HCT116 (cell line): ENCODE results near the gene PSMC3. TPM values are rescaled to one million over a fixed set of nuclear protein-coding genes. Genes with fewer than 3 reads are reported as not detected.

Experiments
- ATAC-seq: fragments of 200-7000 bp; cut with Tn5 transposase; 2 replicates; pipeline ENCODE4 v1.9.1; 2020; ENCODE audit warnings: mild to moderate bottlenecking, moderate library complexity
- BruUV-seq: library from RNA; stranded (reverse); fragments of 400-500 nt; replicated peaks from 2 replicates; lab custom pipeline; 2021; lab: Mats Ljungman, UMichigan
- CTCF ChIA-PET: fragments of 300-600 bp; sonication (Branson Sonifier 250); formaldehyde crosslinking; loops from one replicate; lab custom pipeline; 2021; ENCODE audit warnings: antibody characterized with exemption; lab: Charles Lee
- POLR2A ChIA-PET: fragments of 300-600, 350-600 bp; sonication (Branson Sonifier 250); formaldehyde crosslinking; loops from one replicate; lab custom pipeline; 2021; ENCODE audit warnings: antibody characterized with exemption; lab: Charles Lee
- RAD21 ChIA-PET, 2 experiments: fragments of 300-600 bp; sonication (Branson Sonifier 250); formaldehyde crosslinking; loops; one replicate each; lab custom pipeline; 2023; ENCODE audit warnings: low total read pairs in 2 of 2; ENCODE audit not compliant: uncharacterized antibody in 2 of 2, unreplicated experiment in 2 of 2, low non-redundant PET in 1 of 2; lab: Charles Lee
- DNase-seq: peaks from one replicate; pipeline ENCODE4 v3.0.0-alpha.2; 2010; ENCODE audit warnings: low read depth, low spot score
- H2AFZ ChIP-seq: fragments of 200-600 bp; shearing (Covaris generic), sonication (generic); 2 replicates; pipeline ENCODE4 v1.6.1; 2017; ENCODE audit warnings: low read depth, mixed run types, mixed read lengths, antibody characterized with exemption, low read length; ENCODE audit not compliant: poor library complexity, severe bottlenecking
- H3K27ac ChIP-seq: 2 replicates; pipeline ENCODE4 v1.5.1; 2012; ENCODE audit warnings: low read depth, low read length
- H3K27me3 ChIP-seq: fragments of 200-600 bp; sonication (generic); 2 replicates; pipeline ENCODE4 v1.6.1; 2016; ENCODE audit warnings: mixed run types, low read length, mixed read lengths; ENCODE audit not compliant: insufficient read depth
- H3K36me3 ChIP-seq, 2 experiments: fragments of 200-500 bp in 1 of 2; fragments of 200-600 bp in 1 of 2; sonication (Bioruptor generic) in 1 of 2; sonication (generic) in 1 of 2; 2 replicates each; pipeline versions ENCODE4 v1.5.1 to v1.6.1; 2014 to 2016; ENCODE audit warnings: low read length in 2 of 2, inconsistent platforms in 1 of 2, mixed read lengths in 1 of 2, mixed run types in 1 of 2; ENCODE audit not compliant: insufficient read depth in 2 of 2, control insufficient read depth in 1 of 2
- H3K4me1 ChIP-seq, 2 experiments: fragments of 200-600 bp in 1 of 2; sonication (generic) in 1 of 2; 2 replicates each; pipeline versions ENCODE4 v1.5.1 to v1.6.1; 2012 to 2017; ENCODE audit warnings: low read length in 2 of 2, inconsistent platforms in 1 of 2, mild to moderate bottlenecking in 1 of 2, mixed read lengths in 1 of 2, mixed run types in 1 of 2, moderate library complexity in 1 of 2; ENCODE audit not compliant: insufficient read depth in 2 of 2, control insufficient read depth in 1 of 2
- H3K4me2 ChIP-seq: fragments of 200-600 bp; sonication (generic); 2 replicates; pipeline ENCODE4 v1.6.1; 2017; ENCODE audit warnings: mixed run types, low read length, mixed read lengths
- H3K4me3 ChIP-seq, 2 experiments: fragments of 200-600 bp in 1 of 2; sonication (generic) in 1 of 2; replicated peaks in 1 of 2; 2 replicates each; pipeline ENCODE4 v1.5.1; 2011 to 2016; ENCODE audit warnings: low read length in 2 of 2, control low read depth in 1 of 2, low read depth in 1 of 2, mild to moderate bottlenecking in 1 of 2, mixed read lengths in 1 of 2, mixed run types in 1 of 2
- H3K79me2 ChIP-seq: fragments of 200-600 bp; sonication (generic); 2 replicates; pipeline ENCODE4 v1.6.1; 2017; ENCODE audit warnings: mild to moderate bottlenecking, mixed run types, low read length, moderate library complexity, mixed read lengths; ENCODE audit not compliant: insufficient read depth
- H3K9ac ChIP-seq: fragments of 200-600 bp; sonication (generic); 2 replicates; pipeline ENCODE4 v1.6.1; 2016; ENCODE audit warnings: low read length, mixed read lengths
- H3K9me2 ChIP-seq: fragments of 200-600 bp; sonication (generic), shearing (Covaris generic); 2 replicates; pipeline ENCODE4 v1.6.1; 2017; ENCODE audit warnings: mixed run types, mild to moderate bottlenecking, moderate library complexity; ENCODE audit not compliant: insufficient read depth
- H3K9me3 ChIP-seq, 2 experiments: fragments of 200-500 bp in 1 of 2; fragments of 200-600 bp in 1 of 2; sonication (Bioruptor generic) in 1 of 2; sonication (generic) in 1 of 2; 2 replicates each; pipeline ENCODE4 v1.6.1; 2014 to 2017; ENCODE audit warnings: low read length in 2 of 2, mixed read lengths in 2 of 2, inconsistent platforms in 1 of 2, low read depth in 1 of 2, mild to moderate bottlenecking in 1 of 2, mixed run types in 1 of 2, moderate library complexity in 1 of 2; ENCODE audit not compliant: control insufficient read depth in 1 of 2, insufficient read depth in 1 of 2
- H4K20me1 ChIP-seq: fragments of 200-600 bp; sonication (generic), shearing (Covaris generic); 2 replicates; pipeline ENCODE4 v1.6.1; 2017; ENCODE audit warnings: mixed run types, mild to moderate bottlenecking, moderate library complexity; ENCODE audit not compliant: insufficient read depth
- CEBPB ChIP-seq: IDR thresholded peaks from 2 replicates; pipeline ENCODE4 v1.6.1; 2012; ENCODE audit warnings: low read depth
- EGR1 ChIP-seq: IDR thresholded peaks from 2 replicates; pipeline ENCODE4 v1.6.1; 2012; ENCODE audit warnings: low read depth
- ELF1 ChIP-seq: IDR thresholded peaks from 2 replicates; pipeline ENCODE4 v1.6.1; 2012; ENCODE audit warnings: low read depth, borderline replicate concordance
- EZH2 ChIP-seq: fragments of 200-600 bp; sonication (generic); IDR thresholded peaks from 2 replicates; pipeline ENCODE4 v1.6.1; 2017; ENCODE audit warnings: antibody characterized with exemption, mixed run types
- EZH2phosphoT487 ChIP-seq: fragments of 200-600 bp; IDR thresholded peaks from 2 replicates; pipeline ENCODE4 v1.6.1; 2018; ENCODE audit warnings: antibody characterized with exemption, borderline replicate concordance
- FOSL1 ChIP-seq: IDR thresholded peaks from 2 replicates; pipeline ENCODE4 v1.6.1; 2012; ENCODE audit warnings: low read depth
- JUND ChIP-seq: IDR thresholded peaks from 2 replicates; pipeline ENCODE4 v1.6.1; 2012
- POLR2A ChIP-seq: IDR thresholded peaks from 2 replicates; pipeline ENCODE4 v1.7.0; 2011; ENCODE audit warnings: borderline replicate concordance; ENCODE audit not compliant: insufficient read depth, insufficient read length; ENCODE audit errors: extremely low read depth
- POLR2AphosphoS5 ChIP-seq: IDR thresholded peaks from 2 replicates; pipeline ENCODE4 v1.6.1; 2011; ENCODE audit warnings: mild to moderate bottlenecking, low read depth, low read length, moderate library complexity
- SP1 ChIP-seq: IDR thresholded peaks from 2 replicates; pipeline ENCODE4 v1.6.1; 2012; ENCODE audit warnings: low read depth
- SRF ChIP-seq: IDR thresholded peaks from 2 replicates; pipeline ENCODE4 v1.6.1; 2012; ENCODE audit warnings: low read depth
- ZFX ChIP-seq: fragments of 450-650 bp; IDR thresholded peaks from 2 replicates; pipeline ENCODE4 v1.6.1; 2017
- ZNF274 ChIP-seq: fragments of 200-500 bp; sonication (Bioruptor generic); IDR thresholded peaks from 2 replicates; pipeline ENCODE4 v1.6.1; 2014; ENCODE audit warnings: mild to moderate bottlenecking, low read depth, low read length, inconsistent platforms
- intact Hi-C: fragments of 100-400 bp; cut with micrococcal nuclease; formaldehyde crosslinking; loops from 2 replicates; pipeline ENCODE4 v1.10.0; 2022
- total RNA-seq: library from RNA; stranded (reverse); gene quantifications from one replicate; pipeline ENCODE4 v1.2.1, GENCODE V29; 2021; ENCODE audit not compliant: unreplicated experiment
- TF ChIP-seq, protein P1 (sequence below): IDR thresholded peaks from 2 replicates; pipeline ENCODE4 v1.6.1; 2012; ENCODE audit warnings: low read depth
- TF ChIP-seq, protein P2 (sequence below): IDR thresholded peaks from 2 replicates; pipeline ENCODE4 v1.6.1; 2012
- TF ChIP-seq, protein P3 (sequence below), 3 experiments: fragments of 200-600 bp in 1 of 3; sonication (generic) in 1 of 3; IDR thresholded peaks in 2 of 3; conservative IDR thresholded peaks in 1 of 3; 2 replicates each; pipeline ENCODE4 v1.5.1; 2012 to 2017; ENCODE audit warnings: low read depth in 2 of 3, low read length in 2 of 3, antibody characterized with exemption in 1 of 3, borderline replicate concordance in 1 of 3, control low read depth in 1 of 3, mild to moderate bottlenecking in 1 of 3, mixed read lengths in 1 of 3, mixed run types in 1 of 3, moderate library complexity in 1 of 3; ENCODE audit not compliant: insufficient read depth in 1 of 3

PSMC3 gene
- total RNA-seq, 1 experiment from 2014 or later, result 155 TPM

DNA sequence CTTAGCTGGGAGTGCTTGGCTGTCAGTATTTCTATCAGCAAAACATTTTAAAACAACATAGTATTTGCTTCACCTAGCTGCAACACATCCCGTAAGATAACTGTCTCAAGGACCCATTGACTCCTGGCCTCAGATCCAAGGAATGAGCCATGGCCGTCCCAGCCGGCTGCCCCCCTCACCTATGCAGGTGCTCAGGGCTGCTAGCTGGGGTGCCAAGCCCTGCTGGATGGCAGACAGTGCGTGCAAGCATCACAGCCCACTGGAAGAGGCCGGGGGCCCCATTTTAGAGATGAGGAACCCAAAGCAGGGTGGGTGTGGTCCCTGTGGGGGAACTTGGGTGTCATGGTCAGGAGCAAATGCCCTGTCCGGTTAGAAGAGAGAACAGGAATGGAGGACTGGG, 8.5 kb downstream of the PSMC3 start:
- TF ChIP-seq ELF1, result no peak
- TF ChIP-seq ZFX, result no peak
- no peak for TF ChIP-seq EGR1
- no peak for TF ChIP-seq JUND
- no peak for TF ChIP-seq EZH2phosphoT487
- DNase-seq (no peak), ATAC-seq (no peak)
- no peak overlapping the region for H3K4me2 ChIP-seq
- CTCF ChIA-PET, result no interaction called here
- no peaks in the 10 kb centered on the region for H4K20me1 ChIP-seq
- H3K79me2 ChIP-seq, result peaks cover 17% of the 10 kb centered on the region
- H2AFZ ChIP-seq, result no peak overlapping the region
- H3K36me3 ChIP-seq, result peaks cover 20 to 39% of the 10 kb centered on the region in 2 experiments
- BruUV-seq, result no TSS peak
- intact Hi-C loops, result no loop called here
- RAD21 ChIA-PET, result no interaction called here
- H3K27ac ChIP-seq, result no peak overlapping the region; the same call in 1 of the 2 replicates
- H3K4me1 ChIP-seq, result peaks cover 25 to 44% of the 10 kb centered on the region in 2 experiments
- H3K9me2 ChIP-seq, result no peaks in the 10 kb centered on the region
- POLR2A ChIA-PET, result no interaction called here
- H3K4me3 ChIP-seq, result no peak overlapping the region
- H3K9me3 ChIP-seq, result no peaks in the 10 kb centered on the region
- no peaks in the 10 kb centered on the region for H3K27me3 ChIP-seq
- no peak overlapping the region for H3K9ac ChIP-seq

DNA sequence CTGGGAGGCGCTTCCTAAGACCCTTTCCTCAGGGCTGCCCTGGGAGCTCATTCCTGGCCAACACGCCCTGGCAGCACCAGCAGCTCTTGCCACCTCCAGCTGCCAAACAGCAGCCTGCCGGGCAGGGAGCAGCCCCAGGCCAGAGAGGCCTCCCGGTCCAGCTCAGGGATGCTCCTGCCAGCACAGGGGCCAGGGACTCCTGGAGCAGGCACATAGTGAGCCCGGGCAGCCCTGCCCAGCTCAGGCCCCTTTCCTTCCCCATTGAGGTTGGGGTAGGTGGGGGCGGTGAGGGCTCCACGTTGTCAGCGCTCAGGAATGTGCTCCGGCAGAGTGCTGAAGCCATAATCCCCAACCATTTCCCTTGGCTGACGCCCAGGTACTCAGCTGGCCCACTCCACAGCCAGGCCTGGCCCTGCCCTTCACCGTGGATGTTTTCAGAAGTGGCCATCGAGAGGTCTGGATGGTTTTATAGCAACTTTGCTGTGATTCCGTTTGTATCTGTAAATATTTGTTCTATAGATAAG, 10.2 kb downstream of the PSMC3 start:
- POLR2A ChIA-PET, result interaction anchor here (0.8 to 1.3 kb wide), 2 partner anchors 10 to 39 kb away, joined by 3 to 10 read pairs; partner anchors contain the start of gene PSMC3
- no TSS peak for BruUV-seq
- CTCF ChIA-PET, result interaction anchor here (0.9 kb wide), 1 partner anchor 38 kb away, joined by 3 read pairs; no protein-coding TSS in a partner anchor
- TF ChIP-seq EZH2, result no peak
- TF ChIP-seq CEBPB, result no peak
- TF ChIP-seq ZNF274, result no peak
- TF ChIP-seq SP1, result peak; percentile 48
- TF ChIP-seq, protein P1, sequence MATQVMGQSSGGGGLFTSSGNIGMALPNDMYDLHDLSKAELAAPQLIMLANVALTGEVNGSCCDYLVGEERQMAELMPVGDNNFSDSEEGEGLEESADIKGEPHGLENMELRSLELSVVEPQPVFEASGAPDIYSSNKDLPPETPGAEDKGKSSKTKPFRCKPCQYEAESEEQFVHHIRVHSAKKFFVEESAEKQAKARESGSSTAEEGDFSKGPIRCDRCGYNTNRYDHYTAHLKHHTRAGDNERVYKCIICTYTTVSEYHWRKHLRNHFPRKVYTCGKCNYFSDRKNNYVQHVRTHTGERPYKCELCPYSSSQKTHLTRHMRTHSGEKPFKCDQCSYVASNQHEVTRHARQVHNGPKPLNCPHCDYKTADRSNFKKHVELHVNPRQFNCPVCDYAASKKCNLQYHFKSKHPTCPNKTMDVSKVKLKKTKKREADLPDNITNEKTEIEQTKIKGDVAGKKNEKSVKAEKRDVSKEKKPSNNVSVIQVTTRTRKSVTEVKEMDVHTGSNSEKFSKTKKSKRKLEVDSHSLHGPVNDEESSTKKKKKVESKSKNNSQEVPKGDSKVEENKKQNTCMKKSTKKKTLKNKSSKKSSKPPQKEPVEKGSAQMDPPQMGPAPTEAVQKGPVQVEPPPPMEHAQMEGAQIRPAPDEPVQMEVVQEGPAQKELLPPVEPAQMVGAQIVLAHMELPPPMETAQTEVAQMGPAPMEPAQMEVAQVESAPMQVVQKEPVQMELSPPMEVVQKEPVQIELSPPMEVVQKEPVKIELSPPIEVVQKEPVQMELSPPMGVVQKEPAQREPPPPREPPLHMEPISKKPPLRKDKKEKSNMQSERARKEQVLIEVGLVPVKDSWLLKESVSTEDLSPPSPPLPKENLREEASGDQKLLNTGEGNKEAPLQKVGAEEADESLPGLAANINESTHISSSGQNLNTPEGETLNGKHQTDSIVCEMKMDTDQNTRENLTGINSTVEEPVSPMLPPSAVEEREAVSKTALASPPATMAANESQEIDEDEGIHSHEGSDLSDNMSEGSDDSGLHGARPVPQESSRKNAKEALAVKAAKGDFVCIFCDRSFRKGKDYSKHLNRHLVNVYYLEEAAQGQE, result no peak
- TF ChIP-seq, protein P2, sequence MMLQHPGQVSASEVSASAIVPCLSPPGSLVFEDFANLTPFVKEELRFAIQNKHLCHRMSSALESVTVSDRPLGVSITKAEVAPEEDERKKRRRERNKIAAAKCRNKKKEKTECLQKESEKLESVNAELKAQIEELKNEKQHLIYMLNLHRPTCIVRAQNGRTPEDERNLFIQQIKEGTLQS, result no peak
- TF ChIP-seq POLR2AphosphoS5, result peak; percentile 72
- peak; percentile 75 for TF ChIP-seq EGR1
- no peak for TF ChIP-seq SRF
- peak; percentile 53 for TF ChIP-seq FOSL1
- TF ChIP-seq, protein P3, sequence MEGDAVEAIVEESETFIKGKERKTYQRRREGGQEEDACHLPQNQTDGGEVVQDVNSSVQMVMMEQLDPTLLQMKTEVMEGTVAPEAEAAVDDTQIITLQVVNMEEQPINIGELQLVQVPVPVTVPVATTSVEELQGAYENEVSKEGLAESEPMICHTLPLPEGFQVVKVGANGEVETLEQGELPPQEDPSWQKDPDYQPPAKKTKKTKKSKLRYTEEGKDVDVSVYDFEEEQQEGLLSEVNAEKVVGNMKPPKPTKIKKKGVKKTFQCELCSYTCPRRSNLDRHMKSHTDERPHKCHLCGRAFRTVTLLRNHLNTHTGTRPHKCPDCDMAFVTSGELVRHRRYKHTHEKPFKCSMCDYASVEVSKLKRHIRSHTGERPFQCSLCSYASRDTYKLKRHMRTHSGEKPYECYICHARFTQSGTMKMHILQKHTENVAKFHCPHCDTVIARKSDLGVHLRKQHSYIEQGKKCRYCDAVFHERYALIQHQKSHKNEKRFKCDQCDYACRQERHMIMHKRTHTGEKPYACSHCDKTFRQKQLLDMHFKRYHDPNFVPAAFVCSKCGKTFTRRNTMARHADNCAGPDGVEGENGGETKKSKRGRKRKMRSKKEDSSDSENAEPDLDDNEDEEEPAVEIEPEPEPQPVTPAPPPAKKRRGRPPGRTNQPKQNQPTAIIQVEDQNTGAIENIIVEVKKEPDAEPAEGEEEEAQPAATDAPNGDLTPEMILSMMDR (IDR thresholded peaks at IDR 0.05 in 2 of 3, conservative IDR thresholded peaks at IDR 0.05 in 1 of 3; ENCODE audit: borderline replicate concordance in 1 of 3, insufficient read depth in 1 of 3, low read depth in 2 of 3, low read length in 2 of 3), result no peak
- no peak for TF ChIP-seq POLR2A
- peak; percentile 65 for TF ChIP-seq JUND

More for the DNA sequence above, 10.2 kb downstream of the PSMC3 start:
- H4K20me1 ChIP-seq, result no peaks in the 10 kb centered on the region
- H3K36me3 ChIP-seq, result peaks cover 15 to 34% of the 10 kb centered on the region in 2 experiments
- intact Hi-C loops, result no loop called here
- peak; percentile 70 for ATAC-seq
- RAD21 ChIA-PET, result interaction anchor here in 1 of 2 experiments (0.6 kb wide), 1 partner anchor 9 kb away, joined by 3 read pairs; no protein-coding TSS in a partner anchor
- H3K27me3 ChIP-seq, result no peaks in the 10 kb centered on the region
- no peaks in the 10 kb centered on the region for H3K9me2 ChIP-seq
- H3K4me1 ChIP-seq, result peaks cover 25 to 44% of the 10 kb centered on the region in 2 experiments
- H2AFZ ChIP-seq, result no peak overlapping the region
- H3K79me2 ChIP-seq, result peaks cover 8% of the 10 kb centered on the region; the same call in 1 of the 2 replicates
- no peaks in the 10 kb centered on the region for H3K9me3 ChIP-seq
- peak overlapping the region; percentile 51 for H3K9ac ChIP-seq
- H3K4me3 ChIP-seq, result peak overlapping the region in 1 of 2 experiments; percentile 28; a peak in 1 of 4 replicates
- peak overlapping the region; percentile 72 for H3K4me2 ChIP-seq
- DNase-seq, result peak; percentile 49
- peak overlapping the region; percentile 84 for H3K27ac ChIP-seq
